CD4-positive, alpha-beta T cell treated with Interleukin-6 at 100 ng/mL for 8 hours (primary cell): Measurements from ENCODE around the gene PGPEP1.

Source experiments
- DNase-seq: peaks from one replicate; pipeline ENCODE4 v3.0.0-alpha.2; 2020; ENCODE audit warnings: mixed read lengths, low spot score

PGPEP1 gene, protein sequence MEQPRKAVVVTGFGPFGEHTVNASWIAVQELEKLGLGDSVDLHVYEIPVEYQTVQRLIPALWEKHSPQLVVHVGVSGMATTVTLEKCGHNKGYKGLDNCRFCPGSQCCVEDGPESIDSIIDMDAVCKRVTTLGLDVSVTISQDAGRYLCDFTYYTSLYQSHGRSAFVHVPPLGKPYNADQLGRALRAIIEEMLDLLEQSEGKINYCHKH

GRCh38 chr19:18340190-18340989 is at the start of gene PGPEP1:
Gene PGPEP1 (plus strand): TSS chr19:18340598. CDS start chr19:18340682, 84 bp downstream.
- peak; percentile 49 for DNase-seq

- no peak for DNase-seq
Measured at GRCh38 chr19:18291019-18291524, 49.3 kb upstream of the PGPEP1 start.

DNA sequence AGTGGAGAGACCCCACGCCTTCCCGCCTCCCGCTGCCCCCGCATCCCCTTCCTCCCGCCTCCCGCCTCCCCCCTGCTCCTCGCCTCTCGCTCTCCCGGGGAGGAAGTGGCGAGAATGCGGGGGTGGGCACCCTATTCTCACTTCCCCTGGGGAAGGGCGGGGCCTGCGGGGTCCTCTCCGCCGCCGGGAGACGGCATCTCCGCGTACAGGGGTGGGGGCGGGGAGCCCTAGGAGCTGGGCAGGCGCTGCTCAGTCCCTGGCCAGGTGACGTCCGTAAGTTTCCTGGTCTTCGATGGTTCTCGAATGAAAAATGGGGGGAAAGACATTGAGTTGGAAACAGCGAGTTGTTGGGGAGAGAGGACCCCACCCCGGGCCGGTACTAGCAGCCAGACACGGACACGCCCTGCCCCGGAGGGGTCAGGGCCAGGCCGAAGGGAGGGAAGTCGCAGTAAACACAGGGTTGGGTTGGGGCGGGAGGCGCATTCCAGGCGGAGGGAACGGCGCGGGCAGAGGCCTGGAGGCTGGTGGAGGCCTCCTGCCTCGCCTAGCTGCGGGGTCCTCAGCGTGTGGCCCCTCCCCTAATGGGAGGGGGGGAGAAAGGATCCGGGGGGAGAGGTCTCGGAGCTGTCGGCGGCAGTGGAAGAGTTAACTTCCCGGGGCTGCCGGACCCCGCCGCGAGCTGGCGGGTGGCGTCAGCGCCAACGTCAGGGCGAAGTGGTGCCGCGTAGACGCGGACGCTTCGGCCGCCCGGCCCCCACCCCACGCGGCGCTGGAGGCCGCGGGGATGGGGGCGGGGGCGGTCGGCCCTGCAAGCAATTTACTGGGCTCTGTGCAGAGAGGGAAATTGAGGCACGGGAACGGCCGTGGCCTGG is 48.6 kb upstream of the PGPEP1 start:
- peak; percentile 79 for DNase-seq

DNA sequence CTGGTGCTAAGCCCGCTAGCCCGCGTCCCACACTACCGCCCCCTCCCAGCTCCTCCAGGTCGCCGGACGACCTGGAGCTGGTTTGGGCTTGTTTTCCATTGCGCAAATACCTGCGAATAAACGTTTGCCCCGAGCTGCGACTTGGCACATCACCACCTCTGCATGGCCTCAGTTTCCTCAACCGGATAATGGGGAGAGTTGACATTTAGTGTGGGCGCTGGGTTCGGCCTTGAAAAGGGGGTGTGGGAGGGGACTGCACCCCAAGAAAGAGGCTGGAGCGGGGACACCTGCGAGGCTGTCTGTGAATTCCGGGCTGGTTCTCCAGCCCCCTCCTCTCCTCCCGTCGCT is 48.0 kb upstream of the PGPEP1 start:
- no peak for DNase-seq

GRCh38 chr19:18292810-18293641 is 47.4 kb upstream of the PGPEP1 start:
- peak; percentile 15 for DNase-seq

- DNase-seq, result no peak
Measured at GRCh38 chr19:18293642-18294466, 46.5 kb upstream of the PGPEP1 start.

GRCh38 chr19:18294467-18294864 is 45.9 kb upstream of the PGPEP1 start:
- peak; percentile 92 for DNase-seq

GRCh38 chr19:18295034-18295451 is 45.4 kb upstream of the PGPEP1 start:
- DNase-seq, result no peak

DNA sequence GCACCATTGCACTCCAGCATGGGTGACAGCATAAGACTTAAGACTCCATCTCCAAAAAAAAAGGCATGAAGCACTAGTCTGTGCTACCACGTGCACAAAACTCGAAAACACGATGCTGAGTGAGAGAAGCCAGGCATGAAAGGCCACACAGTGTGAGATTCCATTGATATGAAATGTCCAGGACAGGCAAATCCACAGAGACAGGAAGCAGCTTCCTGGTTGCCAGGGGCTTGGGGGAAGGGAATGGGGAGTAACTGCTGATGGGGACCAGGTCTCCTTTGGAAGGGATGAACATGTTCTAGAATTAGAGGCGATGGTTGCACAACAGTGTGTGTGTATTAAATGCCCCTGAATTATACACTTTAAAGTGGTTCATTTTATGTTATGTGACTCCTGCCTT is 43.1 kb upstream of the PGPEP1 start:
- DNase-seq, result no peak

DNA sequence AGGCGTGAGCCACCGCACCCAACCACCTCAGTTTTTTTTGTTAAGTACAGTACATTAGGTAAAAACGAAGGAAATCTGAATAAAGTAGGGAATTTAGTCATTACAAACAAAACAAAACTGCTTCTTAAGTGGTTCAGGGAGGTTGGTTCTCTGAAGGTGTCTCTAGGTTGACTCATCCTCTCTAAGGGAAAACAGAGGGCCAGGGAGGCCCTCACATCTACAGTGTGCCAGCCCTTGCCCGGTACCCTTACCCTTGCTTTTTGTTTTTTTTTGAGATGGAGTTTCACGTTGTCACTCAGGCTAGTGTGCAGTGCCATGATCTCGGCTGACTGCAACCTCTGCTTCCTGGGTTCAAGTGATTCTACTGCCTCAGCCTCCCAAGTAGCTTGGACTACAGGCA is 41.8 kb upstream of the PGPEP1 start:
- DNase-seq, result no peak

DNA sequence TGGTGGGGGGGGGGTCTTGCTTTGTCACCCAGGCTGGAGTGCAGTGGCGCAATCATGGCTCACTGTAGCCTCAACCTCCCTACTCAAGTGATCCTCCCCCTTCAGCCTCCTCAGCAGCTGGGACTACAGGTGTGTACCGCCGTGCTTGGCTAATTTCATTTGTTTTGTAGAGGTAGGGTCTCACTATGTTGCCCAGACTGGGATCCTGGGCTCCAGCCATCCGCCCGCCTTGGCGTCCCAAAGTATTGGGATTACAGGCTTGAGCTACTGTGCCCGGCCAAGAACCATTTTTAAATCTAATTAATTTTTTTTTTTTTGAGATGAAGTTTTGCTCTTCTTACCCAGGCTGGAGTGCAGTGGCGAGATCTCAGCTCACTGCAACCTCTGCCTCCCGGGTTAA is 40.7 kb upstream of the PGPEP1 start:
- no peak for DNase-seq

DNA sequence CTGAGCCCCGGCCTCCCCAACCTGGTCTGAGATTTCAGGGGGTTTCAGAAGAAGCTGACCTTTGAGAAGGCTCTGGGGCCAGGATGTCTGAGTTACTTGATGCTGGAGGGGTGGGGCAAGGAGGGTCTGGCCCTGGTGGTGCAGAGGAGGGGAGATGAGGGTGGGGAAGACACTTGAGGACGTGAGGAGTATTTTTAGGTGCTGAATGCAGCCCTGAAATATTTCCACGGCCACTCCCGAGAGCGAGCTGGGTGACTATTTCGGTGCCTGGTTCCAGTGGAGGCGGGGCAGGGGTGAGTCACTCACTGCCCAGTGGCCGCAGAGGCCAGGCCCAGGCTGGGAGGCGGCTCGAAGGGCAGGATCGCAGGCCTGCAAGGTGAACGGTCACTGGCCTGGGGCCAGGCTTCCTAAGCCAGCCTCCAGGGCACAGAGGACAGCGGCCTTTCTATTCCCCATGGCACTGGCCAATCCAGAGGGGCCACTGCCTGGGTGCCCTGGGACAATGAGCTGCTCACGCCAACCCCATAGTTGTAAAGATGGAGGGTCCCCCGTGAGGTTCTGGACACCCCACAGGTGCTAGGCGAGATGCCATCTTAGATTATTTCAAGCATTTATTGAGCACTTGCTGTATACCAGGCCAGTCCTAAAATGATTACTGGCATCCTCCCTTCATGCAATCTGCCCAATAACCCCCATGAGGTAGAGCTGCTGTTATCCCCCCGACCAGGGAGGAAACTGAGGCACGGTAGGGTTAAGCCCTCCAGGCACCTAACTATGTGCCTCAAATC is 39.3 kb upstream of the PGPEP1 start:
- DNase-seq, result no peak

- no peak for DNase-seq
Measured at GRCh38 chr19:18301718-18302111, 38.7 kb upstream of the PGPEP1 start.

DNA sequence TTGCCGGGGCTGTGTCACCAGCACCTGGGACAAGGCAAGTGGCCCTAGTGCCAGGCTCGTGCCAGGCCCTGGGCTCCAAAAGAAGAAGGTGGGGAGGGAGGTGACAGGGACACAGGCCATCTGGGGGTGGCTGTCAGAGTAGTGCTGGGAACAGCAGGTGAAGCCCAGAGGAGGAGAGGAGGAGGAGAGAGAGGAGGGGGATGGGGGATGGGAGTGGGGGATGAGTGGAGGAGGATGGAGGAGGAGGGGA is 36.3 kb upstream of the PGPEP1 start:
- no peak for DNase-seq

DNA sequence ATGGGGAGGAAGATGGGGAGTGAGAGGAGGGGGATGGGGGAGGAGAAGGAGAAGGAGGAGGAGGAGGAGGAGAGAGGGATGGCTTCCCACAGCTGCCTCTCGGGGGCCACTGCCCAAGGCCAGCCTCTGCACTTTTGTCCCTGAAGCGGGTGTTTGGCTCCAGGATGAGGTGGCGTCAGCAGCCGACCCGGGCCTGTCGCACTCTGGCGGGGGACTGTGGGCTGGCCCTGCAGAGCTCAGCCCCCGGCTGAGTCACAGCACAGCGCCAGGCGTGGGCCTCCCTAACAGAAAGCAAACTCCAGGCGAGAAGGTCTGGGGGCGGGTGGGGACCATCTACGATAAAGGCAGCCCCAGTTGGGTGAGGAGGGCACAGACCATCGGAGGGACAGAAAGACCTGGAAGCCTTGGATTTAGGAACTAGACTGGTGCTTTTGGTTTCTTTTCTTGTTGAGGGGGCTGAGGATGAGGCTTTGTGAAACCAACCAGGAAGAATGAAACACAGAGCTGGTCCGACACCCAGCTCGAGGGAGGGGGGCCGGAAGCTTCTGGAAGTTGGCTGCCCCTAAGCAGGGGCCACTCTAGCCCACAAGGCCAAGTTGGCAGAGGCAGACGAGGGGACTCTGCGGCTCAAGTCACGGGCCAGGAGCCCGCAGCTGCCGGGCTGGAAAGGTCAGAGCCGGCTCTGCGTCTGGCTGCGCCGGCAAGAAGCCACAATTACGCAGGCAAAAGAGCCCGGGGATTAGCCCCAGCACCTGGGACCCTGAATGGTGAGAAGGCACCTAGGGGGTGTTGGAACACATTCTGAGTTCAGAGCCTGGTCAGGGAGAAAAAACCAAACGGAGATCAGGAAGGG is 35.7 kb upstream of the PGPEP1 start:
- DNase-seq, result peak; percentile 74

DNA sequence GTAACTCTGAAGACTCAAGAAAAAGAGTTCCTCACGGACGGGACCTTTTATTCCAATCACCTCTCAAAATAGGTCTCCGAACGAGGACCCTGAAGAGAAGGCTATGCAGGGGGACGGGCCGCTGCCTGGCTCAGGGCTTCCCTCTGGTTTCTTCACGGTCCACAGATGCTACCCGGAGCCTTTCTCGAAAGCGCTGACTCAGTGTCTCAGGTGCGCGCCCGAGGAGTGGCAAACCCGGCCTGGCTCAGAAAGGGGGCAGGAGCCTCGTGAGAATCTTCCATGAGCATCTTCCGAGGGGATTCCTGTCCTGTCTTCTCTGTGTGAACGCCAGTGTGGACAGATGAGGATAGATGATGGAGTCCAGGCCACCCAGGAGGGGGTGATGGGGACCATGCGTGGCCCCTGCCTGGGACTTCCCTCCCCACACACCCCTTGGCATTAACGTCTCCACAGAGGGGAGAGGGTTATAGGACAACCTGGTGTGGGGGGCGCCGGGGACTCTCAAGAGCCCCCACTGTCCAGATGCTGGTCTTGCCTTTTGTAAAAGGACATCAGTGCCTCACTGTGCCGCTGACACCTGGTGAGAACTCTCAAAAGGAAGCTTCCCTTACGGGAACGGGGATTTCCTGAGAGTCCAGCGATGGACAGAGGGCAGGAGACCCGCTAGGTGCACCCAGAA is 34.0 kb upstream of the PGPEP1 start:
- DNase-seq, result no peak

GRCh38 chr19:18306888-18307260 is 33.5 kb upstream of the PGPEP1 start:
- DNase-seq, result peak; percentile 22

GRCh38 chr19:18307271-18307681 is 33.1 kb upstream of the PGPEP1 start:
- DNase-seq, result peak; percentile 19
